Activated B cell treated with CpG ODN at 0.5 μM for 24 hours (primary cell): ENCODE data around the gene UGT1A4. TPM values are rescaled to one million over a fixed set of nuclear protein-coding genes. Genes with fewer than 3 reads are reported as not detected.

Experiments used
- ATAC-seq: fragments of 200-7000 bp; cut with Tn5 transposase; one replicate; pipeline ENCODE4 v1.10.0; 2021; ENCODE audit warnings: low read depth, mild to moderate bottlenecking, moderate library complexity
- CTCF ChIA-PET: fragments of 350-600 bp; sonication (Branson Sonifier 250); formaldehyde crosslinking; loops from one replicate; lab custom pipeline; 2021; ENCODE audit warnings: antibody characterized with exemption; lab: Charles Lee
- POLR2A ChIA-PET: fragments of 350-600 bp; sonication (Branson Sonifier 250); formaldehyde crosslinking; loops from one replicate; lab custom pipeline; 2021; ENCODE audit warnings: antibody characterized with exemption; lab: Charles Lee
- DNase-seq: peaks from one replicate; pipeline ENCODE4 v3.0.0; 2022
- H3K27ac Mint-ChIP-seq: one replicate; pipeline ENCODE4 v1.8.0; 2020; ENCODE audit warnings: mixed read lengths
- H3K27me3 Mint-ChIP-seq: one replicate; pipeline ENCODE4 v1.8.0; 2021; ENCODE audit warnings: mixed read lengths
- H3K36me3 Mint-ChIP-seq: one replicate; pipeline ENCODE4 v1.8.0; 2021; ENCODE audit warnings: low read depth, mixed read lengths
- H3K4me1 Mint-ChIP-seq: one replicate; pipeline ENCODE4 v1.8.0; 2021; ENCODE audit warnings: mixed read lengths
- H3K4me3 Mint-ChIP-seq: one replicate; pipeline ENCODE4 v1.8.0; 2020; ENCODE audit warnings: mild to moderate bottlenecking, mixed read lengths
- H3K9me3 Mint-ChIP-seq: one replicate; pipeline ENCODE4 v1.8.0; 2020; ENCODE audit warnings: mixed read lengths
- intact Hi-C: fragments of 100-400 bp; cut with micrococcal nuclease; formaldehyde crosslinking; loops from one replicate; pipeline ENCODE4 v1.15.1; 2024
- total RNA-seq: library from RNA; stranded (reverse); gene quantifications from 2 replicates; pipeline ENCODE4 v1.2.3, GENCODE V29; 2022
- TF ChIP-seq, protein P1 (sequence below): fragments of 200-600 bp; IDR thresholded peaks from one replicate; pipeline ENCODE4 v1.8.0; 2022; ENCODE audit warnings: antibody characterized with exemption, mild to moderate bottlenecking

Gene UGT1A4
- total RNA-seq, 1 donor from 2014 or later, result not detected

GRCh38 chr2:233674314-233674713 is 44.2 kb upstream of the UGT1A4 start:
- ATAC-seq, result no peak
- Mint-ChIP-seq H3K9me3 (no peaks in the 10 kb centered on the region), H3K27me3 (peaks cover 19% of the 10 kb centered on the region)

GRCh38 chr2:233674995-233675394 is 43.5 kb upstream of the UGT1A4 start:
- Mint-ChIP-seq H3K4me1 (no peaks in the 10 kb centered on the region), H3K27ac (no peak overlapping the region), H3K4me3 (no peak overlapping the region), H3K27me3 (peaks cover 20% of the 10 kb centered on the region), H3K36me3 (no peaks in the 10 kb centered on the region), H3K9me3 (no peaks in the 10 kb centered on the region)
- intact Hi-C loops, result no loop called here
- ATAC-seq, result no peak
- TF ChIP-seq, protein P1, sequence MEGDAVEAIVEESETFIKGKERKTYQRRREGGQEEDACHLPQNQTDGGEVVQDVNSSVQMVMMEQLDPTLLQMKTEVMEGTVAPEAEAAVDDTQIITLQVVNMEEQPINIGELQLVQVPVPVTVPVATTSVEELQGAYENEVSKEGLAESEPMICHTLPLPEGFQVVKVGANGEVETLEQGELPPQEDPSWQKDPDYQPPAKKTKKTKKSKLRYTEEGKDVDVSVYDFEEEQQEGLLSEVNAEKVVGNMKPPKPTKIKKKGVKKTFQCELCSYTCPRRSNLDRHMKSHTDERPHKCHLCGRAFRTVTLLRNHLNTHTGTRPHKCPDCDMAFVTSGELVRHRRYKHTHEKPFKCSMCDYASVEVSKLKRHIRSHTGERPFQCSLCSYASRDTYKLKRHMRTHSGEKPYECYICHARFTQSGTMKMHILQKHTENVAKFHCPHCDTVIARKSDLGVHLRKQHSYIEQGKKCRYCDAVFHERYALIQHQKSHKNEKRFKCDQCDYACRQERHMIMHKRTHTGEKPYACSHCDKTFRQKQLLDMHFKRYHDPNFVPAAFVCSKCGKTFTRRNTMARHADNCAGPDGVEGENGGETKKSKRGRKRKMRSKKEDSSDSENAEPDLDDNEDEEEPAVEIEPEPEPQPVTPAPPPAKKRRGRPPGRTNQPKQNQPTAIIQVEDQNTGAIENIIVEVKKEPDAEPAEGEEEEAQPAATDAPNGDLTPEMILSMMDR, result no peak
- CTCF ChIA-PET, result no interaction called here
- no peak for DNase-seq
- POLR2A ChIA-PET, result no interaction called here

More at GRCh38 chr2:233674314-233674713, 44.2 kb upstream of the UGT1A4 start:
- H3K27ac Mint-ChIP-seq, result no peak overlapping the region
- POLR2A ChIA-PET, result no interaction called here
- H3K4me3 Mint-ChIP-seq, result no peak overlapping the region
- TF ChIP-seq, protein P1, result no peak
- DNase-seq, result no peak
- no peaks in the 10 kb centered on the region for H3K4me1 Mint-ChIP-seq
- H3K36me3 Mint-ChIP-seq, result no peaks in the 10 kb centered on the region
- CTCF ChIA-PET, result no interaction called here
- intact Hi-C loops, result no loop called here

GRCh38 chr2:233676046-233676445 is 42.5 kb upstream of the UGT1A4 start:
- ChIA-PET POLR2A (no interaction called here), CTCF (no interaction called here)
- Mint-ChIP-seq H3K4me3 (no peak overlapping the region), H3K9me3 (no peaks in the 10 kb centered on the region), H3K27ac (no peak overlapping the region), H3K27me3 (peaks cover 15% of the 10 kb centered on the region), H3K36me3 (no peaks in the 10 kb centered on the region), H3K4me1 (no peaks in the 10 kb centered on the region)
- TF ChIP-seq, protein P1, result no peak
- intact Hi-C loops, result no loop called here
- DNase-seq, result no peak
- no peak for ATAC-seq

GRCh38 chr2:233679196-233679595 is 39.3 kb upstream of the UGT1A4 start:
- ChIA-PET CTCF (no interaction called here), POLR2A (no interaction called here)
- Mint-ChIP-seq H3K27ac (no peak overlapping the region), H3K9me3 (no peaks in the 10 kb centered on the region), H3K36me3 (no peaks in the 10 kb centered on the region), H3K4me1 (peaks cover 13% of the 10 kb centered on the region), H3K27me3 (peaks cover 11% of the 10 kb centered on the region), H3K4me3 (no peak overlapping the region)
- TF ChIP-seq, protein P1, result no peak
- ATAC-seq (no peak), DNase-seq (no peak)
- intact Hi-C loops, result no loop called here

GRCh38 chr2:233680361-233681045 is 38.0 kb upstream of the UGT1A4 start:
- ChIA-PET POLR2A (no interaction called here), CTCF (interaction anchor here (0.8 kb wide), 1 partner anchor 35 kb away, joined by 3 read pairs; no protein-coding TSS in a partner anchor)
- Mint-ChIP-seq H3K27me3 (peaks cover 11% of the 10 kb centered on the region), H3K4me3 (no peak overlapping the region), H3K27ac (no peak overlapping the region), H3K9me3 (no peaks in the 10 kb centered on the region), H3K36me3 (no peaks in the 10 kb centered on the region), H3K4me1 (peaks cover 13% of the 10 kb centered on the region)
- ATAC-seq (no peak), DNase-seq (no peak)
- intact Hi-C loops, result no loop called here
- TF ChIP-seq, protein P1, result no peak
